HuH-7.5 (cell line): ENCODE measurements around the gene ABCC11.
"Not testable (repeated sequence)": the region's sequence is repeated elsewhere in the genome, so short reads cannot be mapped to it uniquely, and the experiment has no call there.

Experiments used
- DNase-seq: peaks from one replicate; pipeline ENCODE4 v3.0.0; 2011; ENCODE audit warnings: low spot score

ABCC11 gene

GRCh38 chr16:48201515-48202201, 45.7 kb downstream of the ABCC11 start:
- no peak for DNase-seq

GRCh38 chr16:48197294-48197693, 50.0 kb downstream of the ABCC11 start:
- DNase-seq: no peak

- peak; percentile 27 for DNase-seq
Measured at GRCh38 chr16:48194828-48195556, 52.3 kb downstream of the ABCC11 start.

GRCh38 chr16:48193846-48194245, 53.5 kb downstream of the ABCC11 start:
- DNase-seq: no peak

GRCh38 chr16:48188449-48189102, 58.8 kb downstream of the ABCC11 start:
- no peak for DNase-seq

GRCh38 chr16:48187779-48188178, 59.6 kb downstream of the ABCC11 start:
- no peak for DNase-seq

GRCh38 chr16:48184681-48185080, 62.7 kb downstream of the ABCC11 start:
- DNase-seq: no peak

- DNase-seq: no peak
Measured at GRCh38 chr16:48182979-48183537, 64.3 kb downstream of the ABCC11 start.

GRCh38 chr16:48181746-48182520, 65.4 kb downstream of the ABCC11 start:
- DNase-seq: not testable (repeated sequence)

GRCh38 chr16:48180868-48181480, 66.4 kb downstream of the ABCC11 start:
- no peak for DNase-seq

- DNase-seq: no peak
Measured at GRCh38 chr16:48176635-48177408, 70.5 kb downstream of the ABCC11 start.

GRCh38 chr16:48173889-48174288, 73.5 kb downstream of the ABCC11 start:
- DNase-seq: no peak

- DNase-seq: no peak
Measured at GRCh38 chr16:48172682-48173081, 74.7 kb downstream of the ABCC11 start.

GRCh38 chr16:48169896-48170295, 77.4 kb downstream of the ABCC11 start:
- DNase-seq: no peak

GRCh38 chr16:48168075-48168474, 79.3 kb downstream of the ABCC11 start:
- DNase-seq: no peak

- not testable (repeated sequence) for DNase-seq
Measured at GRCh38 chr16:48166617-48167016, 80.7 kb downstream of the ABCC11 start.

- DNase-seq: no peak
Measured at GRCh38 chr16:48165961-48166578, 81.3 kb downstream of the ABCC11 start.

GRCh38 chr16:48164907-48165715, 82.2 kb downstream of the ABCC11 start:
- peak; percentile 67 for DNase-seq

- DNase-seq: no peak
Measured at GRCh38 chr16:48162839-48163410, 84.4 kb downstream of the ABCC11 start.
